Endothelial cell of umbilical vein (primary cell): ENCODE measurements around the gene LRP1B. TPM values are rescaled to one million over a fixed set of nuclear protein-coding genes. Genes with fewer than 3 reads are reported as not detected.

ENCODE experiments used
- BruUV-seq: library from RNA; stranded (reverse); fragments of 400-500 nt; replicated peaks from 2 replicates; lab custom pipeline; 2021; lab: Mats Ljungman, UMichigan
- CTCF ChIA-PET: fragments of 300-600, 350-600 bp; sonication (Branson Sonifier 250); formaldehyde crosslinking; loops from one replicate; lab custom pipeline; 2021; ENCODE audit warnings: antibody characterized with exemption, inconsistent platforms; lab: Charles Lee
- POLR2A ChIA-PET: fragments of 300-600, 350-600 bp; sonication (Branson Sonifier 250); formaldehyde crosslinking; loops from one replicate; lab custom pipeline; 2021; ENCODE audit warnings: antibody characterized with exemption, inconsistent platforms; lab: Charles Lee
- DNase-seq: peaks from one replicate; pipeline ENCODE4 v3.0.0-alpha.2; 2011; ENCODE audit warnings: low read depth, low spot score
- FAIRE-seq: peaks from 2 replicates; lab custom pipeline; 2011; peaks lifted over from hg19 to GRCh38; lab: Jason Lieb, UNC
- H2AFZ ChIP-seq: 2 replicates; pipeline ENCODE4 v1.6.0; 2012; ENCODE audit warnings: low read depth, low read length, control low read depth, inconsistent platforms
- H3K27ac ChIP-seq: 2 replicates; pipeline ENCODE4 v1.5.1; 2011; ENCODE audit warnings: low read depth, mild to moderate bottlenecking, control low read depth, low read length, moderate library complexity; ENCODE audit not compliant: insufficient read depth
- H3K27me3 ChIP-seq, 2 experiments: 2 replicates each; pipeline versions ENCODE4 v1.6.0 to v1.6.1; 2011; ENCODE audit warnings: low read length in 2 of 2, mixed read lengths in 1 of 2; ENCODE audit not compliant: control insufficient read depth in 2 of 2, insufficient read depth in 2 of 2
- H3K36me3 ChIP-seq, 2 experiments: 2 replicates in 1 of 2; 3 replicates in 1 of 2; pipeline ENCODE4 v1.5.1; 2011; ENCODE audit warnings: low read length in 2 of 2, mild to moderate bottlenecking in 1 of 2, moderate library complexity in 1 of 2; ENCODE audit not compliant: control insufficient read depth in 2 of 2, insufficient read depth in 2 of 2; ENCODE audit errors: extremely low read depth in 1 of 2
- H3K4me1 ChIP-seq: 3 replicates; pipeline ENCODE4 v1.5.1; 2011; ENCODE audit warnings: mild to moderate bottlenecking, low read length; ENCODE audit not compliant: control insufficient read depth, insufficient read depth; ENCODE audit errors: extremely low read depth
- H3K4me2 ChIP-seq: 2 replicates; pipeline ENCODE4 v1.6.1; 2011; ENCODE audit warnings: low read length, control low read depth, mixed read lengths; ENCODE audit not compliant: insufficient read depth
- H3K4me3 ChIP-seq, 3 experiments: fragments of 200-600 bp in 1 of 3; sonication (generic), shearing (Covaris generic) in 1 of 3; replicated peaks in 1 of 3; 2 replicates each; pipeline ENCODE4 v1.5.1; 2011 to 2016; ENCODE audit warnings: control low read depth in 3 of 3, low read length in 3 of 3, mild to moderate bottlenecking in 2 of 3, inconsistent platforms in 1 of 3, low read depth in 1 of 3, moderate library complexity in 1 of 3; ENCODE audit not compliant: insufficient read depth in 1 of 3
- H3K79me2 ChIP-seq: 2 replicates; pipeline ENCODE4 v1.6.0; 2012; ENCODE audit warnings: low read length, inconsistent platforms; ENCODE audit not compliant: control insufficient read depth, insufficient read depth
- H3K9ac ChIP-seq: replicated peaks from 2 replicates; pipeline ENCODE3; 2011; ENCODE audit warnings: low read length, control low read depth; ENCODE audit not compliant: insufficient read depth; ENCODE audit errors: extremely low read depth
- H3K9me1 ChIP-seq: replicated peaks from 3 replicates; pipeline ENCODE4 v1.6.0; 2011; ENCODE audit warnings: mild to moderate bottlenecking, low read length; ENCODE audit not compliant: control insufficient read depth, insufficient read depth; ENCODE audit errors: extremely low read depth
- H3K9me3 ChIP-seq: replicated peaks from 2 replicates; pipeline ENCODE4 v1.5.1; 2012; ENCODE audit warnings: low read length, inconsistent platforms; ENCODE audit not compliant: control insufficient read depth, insufficient read depth
- H4K20me1 ChIP-seq: replicated peaks from 2 replicates; pipeline ENCODE3; 2011; ENCODE audit warnings: mild to moderate bottlenecking, low read length; ENCODE audit not compliant: control insufficient read depth, insufficient read depth; ENCODE audit errors: extremely low read depth
- CTCF ChIP-seq, 2 donors: IDR thresholded peaks; 1 replicate in 1 of 2; 2 replicates in 1 of 2; pipeline ENCODE4 v1.5.1; 2011; ENCODE audit warnings: low read length in 2 of 2, mild to moderate bottlenecking in 2 of 2, moderate library complexity in 2 of 2, control low read depth in 1 of 2, inconsistent platforms in 1 of 2, low read depth in 1 of 2; ENCODE audit not compliant: insufficient read depth in 1 of 2; ENCODE audit errors: extremely low read depth in 1 of 2
- EZH2 ChIP-seq: IDR thresholded peaks from 2 replicates; pipeline ENCODE4 v1.6.1; 2012; ENCODE audit warnings: borderline replicate concordance, low read depth, mild to moderate bottlenecking, moderate library complexity, low read length, inconsistent platforms; ENCODE audit not compliant: severe bottlenecking
- FOS ChIP-seq: IDR thresholded peaks from 2 replicates; pipeline ENCODE4 v1.6.1; 2011; ENCODE audit warnings: mild to moderate bottlenecking, low read length, moderate library complexity, borderline replicate concordance; ENCODE audit not compliant: insufficient read depth
- GATA2 ChIP-seq: IDR thresholded peaks from 2 replicates; pipeline ENCODE4 v1.7.0; 2011; ENCODE audit warnings: low read depth, mild to moderate bottlenecking, moderate library complexity, mixed read lengths, low read length; ENCODE audit not compliant: insufficient read length, insufficient read depth
- JUN ChIP-seq: IDR thresholded peaks from 2 replicates; pipeline ENCODE4 v1.6.1; 2011; ENCODE audit warnings: borderline replicate concordance, low read depth; ENCODE audit not compliant: insufficient read length, insufficient read depth
- MAX ChIP-seq: IDR thresholded peaks from 2 replicates; pipeline ENCODE4 v1.6.1; 2011; ENCODE audit not compliant: insufficient read depth, insufficient read length
- MYC ChIP-seq: IDR thresholded peaks from one replicate; pipeline ENCODE4 v1.6.1; 2011; ENCODE audit warnings: mild to moderate bottlenecking, low read depth, low read length
- POLR2A ChIP-seq: IDR thresholded peaks from 2 replicates; pipeline ENCODE4 v1.6.1; 2012; ENCODE audit warnings: low read depth, mild to moderate bottlenecking, control low read depth, low read length
- POLR2AphosphoS5 ChIP-seq: IDR thresholded peaks from 2 replicates; pipeline ENCODE4 v1.6.1; 2012; ENCODE audit warnings: low read depth, mild to moderate bottlenecking, control low read depth, low read length, moderate library complexity; ENCODE audit not compliant: insufficient read depth
- dilution Hi-C: fragments of 300-500 bp; cut with MboI; formaldehyde crosslinking; loops from one replicate; pipeline ENCODE4 v1.15.0; 2019; ENCODE audit warnings: low sequenced_read_pairs; ENCODE audit not compliant: extremely low pct_ligation_motif_present
- intact Hi-C: fragments of 100-400 bp; cut with micrococcal nuclease; formaldehyde crosslinking; loops from one replicate; pipeline ENCODE4 v1.10.0; 2022
- polyA plus RNA-seq, 4 experiments: library from polyadenylated mRNA; depleted of rRNA in 3 of 4; stranded (reverse) in 3 of 4; unstranded in 1 of 4; fragments of >200 nt; gene quantifications; 2 replicates each; pipeline versions ENCODE4 v1.2.1 to v1.2.3, GENCODE V29; 2011 to 2012; ENCODE audit warnings: missing spikeins in 1 of 4
- total RNA-seq: library from RNA; stranded (reverse); gene quantifications from 2 replicates; pipeline ENCODE4 v1.2.3, GENCODE V29; 2021

The LRP1B gene
- total and polyA plus RNA-seq, 2 donors (not counting 3 experiments of a cell fraction or from before 2014, with no cell fraction given), result 0.03 to 0.07 TPM

GRCh38 chr2:140892436-140892835 is 1238.4 kb downstream of the LRP1B start:
- H3K36me3 ChIP-seq, result no peaks in the 10 kb centered on the region
- H3K27me3 ChIP-seq, result no peaks in the 10 kb centered on the region
- no peak overlapping the region for H3K27ac ChIP-seq
- H3K79me2 ChIP-seq, result no peaks in the 10 kb centered on the region
- no TSS peak for BruUV-seq
- H3K4me1 ChIP-seq, result no peaks in the 10 kb centered on the region
- H3K4me2 ChIP-seq, result no peak overlapping the region
- dilution Hi-C loops (no loop called here), intact Hi-C loops (no loop called here)
- H3K9ac ChIP-seq, result no peak overlapping the region
- DNase-seq (no peak), FAIRE-seq (no peak)
- no peaks in the 10 kb centered on the region for H3K9me1 ChIP-seq
- H3K4me3 ChIP-seq, result no peak overlapping the region
- H2AFZ ChIP-seq, result no peak overlapping the region
- H3K9me3 ChIP-seq, result no peaks in the 10 kb centered on the region
- TF ChIP-seq MYC (no peak), GATA2 (no peak), FOS (no peak), EZH2 (no peak), MAX (no peak), POLR2A (no peak), JUN (no peak), CTCF (IDR thresholded peaks at IDR 0.05; ENCODE audit: extremely low read depth in 1 of 2, insufficient read depth in 1 of 2, low read depth in 1 of 2, low read length in 2 of 2) (no peak), POLR2AphosphoS5 (no peak)
- ChIA-PET CTCF (no interaction called here), POLR2A (no interaction called here)
- H4K20me1 ChIP-seq, result no peaks in the 10 kb centered on the region
